Endothelial cell (in vitro differentiated cells): ENCODE measurements around the gene ELOA. TPM values are rescaled to one million over a fixed set of nuclear protein-coding genes. Genes with fewer than 3 reads are reported as not detected.
"Not testable (repeated sequence)": the region's sequence is repeated elsewhere in the genome, so short reads cannot be mapped to it uniquely, and the experiment has no call there.

Source experiments
- DNase-seq: peaks from one replicate; pipeline ENCODE4 v3.0.0; 2021; ENCODE audit warnings: low spot score
- H3K27ac Mint-ChIP-seq: one replicate; pipeline ENCODE4 v1.8.0; 2021; ENCODE audit warnings: mixed read lengths, inconsistent platforms; ENCODE audit not compliant: unreplicated experiment
- H3K27me3 Mint-ChIP-seq: one replicate; pipeline ENCODE4 v1.8.0; 2021; ENCODE audit warnings: mild to moderate bottlenecking, moderate library complexity, mixed read lengths, inconsistent platforms; ENCODE audit not compliant: unreplicated experiment
- H3K36me3 Mint-ChIP-seq: one replicate; pipeline ENCODE4 v1.8.0; 2021; ENCODE audit warnings: mild to moderate bottlenecking, low read depth, mixed read lengths, inconsistent platforms; ENCODE audit not compliant: unreplicated experiment
- H3K4me1 Mint-ChIP-seq: one replicate; pipeline ENCODE4 v1.8.0; 2021; ENCODE audit warnings: mild to moderate bottlenecking, mixed read lengths, inconsistent platforms; ENCODE audit not compliant: unreplicated experiment
- H3K4me3 Mint-ChIP-seq: one replicate; pipeline ENCODE4 v1.8.0; 2021; ENCODE audit warnings: mild to moderate bottlenecking, mixed read lengths, inconsistent platforms; ENCODE audit not compliant: unreplicated experiment
- H3K9me3 Mint-ChIP-seq: one replicate; pipeline ENCODE4 v1.8.0; 2021; ENCODE audit warnings: mixed read lengths, inconsistent platforms; ENCODE audit not compliant: unreplicated experiment
- CTCF ChIP-seq: fragments of 200-600 bp; sonication (generic); IDR thresholded peaks from one replicate; pipeline ENCODE4 v1.5.0; 2021; ENCODE audit warnings: antibody characterized with exemption; ENCODE audit not compliant: unreplicated experiment
- total RNA-seq: library from RNA; stranded (reverse); fragmentation: NEBNext Ultra II Directional; extraction: Animal tissue kit (Norgen Biotek cat#: 25700); gene quantifications from one replicate; pipeline ENCODE4 v1.2.1, GENCODE V29; 2021; ENCODE audit not compliant: unreplicated experiment

The ELOA gene
- total RNA-seq, 1 donor from 2014 or later = 54.4 TPM

- Mint-ChIP-seq H3K27ac (peak overlapping the region; percentile 30), H3K36me3 (peaks cover 6% of the 10 kb centered on the region), H3K4me1 (peaks cover 14% of the 10 kb centered on the region), H3K9me3 (no peaks in the 10 kb centered on the region), H3K27me3 (peaks cover 9% of the 10 kb centered on the region), H3K4me3 (peak overlapping the region; percentile 99)
- no peak for TF ChIP-seq CTCF
- DNase-seq = no peak
Measured at GRCh38 chr1:23792151-23792945, 49.1 kb downstream of the ELOA start.

GRCh38 chr1:23793018-23793781, 49.9 kb downstream of the ELOA start:
- DNase-seq = no peak

GRCh38 chr1:23793861-23794731, 50.8 kb downstream of the ELOA start:
- TF ChIP-seq CTCF = no peak
- Mint-ChIP-seq H3K4me1 (peaks cover 14% of the 10 kb centered on the region), H3K9me3 (no peaks in the 10 kb centered on the region), H3K27me3 (peaks cover 13% of the 10 kb centered on the region), H3K27ac (no peak overlapping the region), H3K36me3 (no peaks in the 10 kb centered on the region), H3K4me3 (no peak overlapping the region)
- no peak for DNase-seq

More at GRCh38 chr1:23793018-23793781, 49.9 kb downstream of the ELOA start:
- TF ChIP-seq CTCF = no peak
- no peak overlapping the region for H3K4me3 Mint-ChIP-seq
- no peak overlapping the region for H3K27ac Mint-ChIP-seq
- H3K4me1 Mint-ChIP-seq = peaks cover 14% of the 10 kb centered on the region
- H3K36me3 Mint-ChIP-seq = peaks cover under 1% of the 10 kb centered on the region
- H3K9me3 Mint-ChIP-seq = no peaks in the 10 kb centered on the region
- peaks cover 9% of the 10 kb centered on the region for H3K27me3 Mint-ChIP-seq

- not testable (repeated sequence) for H3K4me3 Mint-ChIP-seq, H3K36me3 Mint-ChIP-seq, H3K9me3 Mint-ChIP-seq, DNase-seq, H3K27ac Mint-ChIP-seq
- Mint-ChIP-seq H3K4me1 (peaks cover 17% of the 10 kb centered on the region), H3K27me3 (peaks cover 13% of the 10 kb centered on the region)
Measured at GRCh38 chr1:23794732-23795182, 51.5 kb downstream of the ELOA start.
